Panc1 (cell line): ENCODE data around the gene CEMIP.

Source experiments
- SIN3A ChIP-seq: IDR thresholded peaks from 2 replicates; pipeline ENCODE4 v1.6.1; 2012; ENCODE audit warnings: low read depth, mild to moderate bottlenecking, low read length, moderate library complexity, borderline replicate concordance; ENCODE audit not compliant: insufficient read depth
- TCF7L2 ChIP-seq: IDR thresholded peaks from 2 replicates; pipeline ENCODE4 v1.6.1; 2011; ENCODE audit warnings: mild to moderate bottlenecking, low read depth, low read length, inconsistent platforms
- TF ChIP-seq, protein P1 (sequence below): fragments of 450-650 bp; IDR thresholded peaks from 2 replicates; pipeline ENCODE4 v1.5.1; 2017; ENCODE audit warnings: mild to moderate bottlenecking

DNA sequence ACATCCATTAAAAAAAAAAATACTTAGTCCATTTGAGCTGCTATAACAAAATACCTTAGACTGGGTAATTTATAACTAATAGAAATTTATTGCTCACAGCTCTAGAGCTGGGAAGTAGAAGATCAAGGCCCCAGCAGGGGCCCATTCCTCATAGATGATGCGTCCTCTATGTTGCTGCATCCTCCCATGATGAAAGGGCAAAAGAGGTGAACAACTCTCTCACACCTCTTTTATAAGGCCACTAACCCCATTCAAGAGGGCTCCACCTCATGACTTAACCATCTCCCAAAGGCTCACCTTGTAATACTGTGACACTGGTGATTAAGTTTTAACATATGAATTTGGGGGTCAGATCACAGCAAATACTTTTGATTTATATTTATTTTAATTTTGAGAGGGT lies 218.5 kb downstream of the CEMIP start:
- TF ChIP-seq, protein P1, sequence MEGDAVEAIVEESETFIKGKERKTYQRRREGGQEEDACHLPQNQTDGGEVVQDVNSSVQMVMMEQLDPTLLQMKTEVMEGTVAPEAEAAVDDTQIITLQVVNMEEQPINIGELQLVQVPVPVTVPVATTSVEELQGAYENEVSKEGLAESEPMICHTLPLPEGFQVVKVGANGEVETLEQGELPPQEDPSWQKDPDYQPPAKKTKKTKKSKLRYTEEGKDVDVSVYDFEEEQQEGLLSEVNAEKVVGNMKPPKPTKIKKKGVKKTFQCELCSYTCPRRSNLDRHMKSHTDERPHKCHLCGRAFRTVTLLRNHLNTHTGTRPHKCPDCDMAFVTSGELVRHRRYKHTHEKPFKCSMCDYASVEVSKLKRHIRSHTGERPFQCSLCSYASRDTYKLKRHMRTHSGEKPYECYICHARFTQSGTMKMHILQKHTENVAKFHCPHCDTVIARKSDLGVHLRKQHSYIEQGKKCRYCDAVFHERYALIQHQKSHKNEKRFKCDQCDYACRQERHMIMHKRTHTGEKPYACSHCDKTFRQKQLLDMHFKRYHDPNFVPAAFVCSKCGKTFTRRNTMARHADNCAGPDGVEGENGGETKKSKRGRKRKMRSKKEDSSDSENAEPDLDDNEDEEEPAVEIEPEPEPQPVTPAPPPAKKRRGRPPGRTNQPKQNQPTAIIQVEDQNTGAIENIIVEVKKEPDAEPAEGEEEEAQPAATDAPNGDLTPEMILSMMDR: no peak
- no peak for TF ChIP-seq SIN3A
- no peak for TF ChIP-seq TCF7L2
